Panc1 (cell line): ENCODE results near the gene ZNF334.

Experiments
- CTCF ChIP-seq: fragments of 450-650 bp; IDR thresholded peaks from 2 replicates; pipeline ENCODE4 v1.5.1; 2017; ENCODE audit warnings: mild to moderate bottlenecking
- POLR2AphosphoS5 ChIP-seq: IDR thresholded peaks from 2 replicates; pipeline ENCODE4 v1.6.1; 2012; ENCODE audit warnings: mild to moderate bottlenecking, low read depth, low read length, moderate library complexity
- REST ChIP-seq, 2 experiments: IDR thresholded peaks; 2 replicates each; pipeline ENCODE4 v1.6.1; 2011 to 2012; ENCODE audit warnings: low read depth in 2 of 2, control low read depth in 1 of 2, low read length in 1 of 2, mild to moderate bottlenecking in 1 of 2, moderate library complexity in 1 of 2; ENCODE audit not compliant: insufficient read depth in 1 of 2

GRCh38 chr20:46488451-46488850 lies 24.9 kb downstream of the ZNF334 start:
- no peak for TF ChIP-seq CTCF
- TF ChIP-seq REST (IDR thresholded peaks at IDR 0.05; ENCODE audit: insufficient read depth in 1 of 2, low read depth in 2 of 2, low read length in 1 of 2) = no peak
- no peak for TF ChIP-seq POLR2AphosphoS5
